ENCODE measurements around the gene ASB1. TPM values are rescaled to one million over a fixed set of nuclear protein-coding genes. Genes with fewer than 3 reads are reported as not detected.

The ASB1 gene
- total RNA-seq, 1 experiment from 2014 or later, result 46.0 TPM

- no peak overlapping the region for H3K4me2 ChIP-seq (ENCODE audit: insufficient read depth, insufficient read length, low read length)
- no peak overlapping the region for H2BK20ac ChIP-seq (ENCODE audit: low read depth, low read length, poor library complexity, severe bottlenecking)
- Mint-ChIP-seq H3K27me3 (ENCODE audit: low read depth) (no peaks in the 10 kb centered on the region; the same call in 1 of the 2 replicates), H3K36me3 (ENCODE audit: insufficient read depth in 1 of 3, low read depth in 3 of 3) (no peaks in the 10 kb centered on the region), H3K9me3 (no peaks in the 10 kb centered on the region), H3K27ac (peak overlapping the region in 2 of 3 experiments; percentile 70 to 86; a peak in 2 of 7 replicates), H3K4me3 (0 out of 5 replicates have a peak overlapping the region, but pooled peaks of 1 of the 2 experiments have one; percentile 64), H3K4me1 (peaks cover 31 to 32% of the 10 kb centered on the region in 2 experiments)
- H2AK5ac ChIP-seq (ENCODE audit: insufficient read length, low read length), result no peak overlapping the region
- no peak for DNase-seq
- no peaks in the 10 kb centered on the region for H3K79me1 ChIP-seq (ENCODE audit: insufficient read depth, low read depth, low read length, poor library complexity, severe bottlenecking)
- H2AFZ ChIP-seq (ENCODE audit: low read length), result no peak overlapping the region
- H3K23me2 ChIP-seq (ENCODE audit: insufficient read length, low read depth, low read length, poor library complexity, severe bottlenecking), result peaks cover 5% of the 10 kb centered on the region
- no peak overlapping the region for H2BK12ac ChIP-seq (ENCODE audit: insufficient read length, low read depth, low read length)
- no CpG with 5 or more reads among the region's 10 CpGs for WGBS (ENCODE audit: extremely low coverage, insufficient read length, low lambda C conversion rate)
- no peak overlapping the region for H3K56ac ChIP-seq (ENCODE audit: insufficient read length, low read depth, low read length)
- H3K18ac ChIP-seq (ENCODE audit: insufficient read length, low read depth, low read length), result no peak overlapping the region
- no peaks in the 10 kb centered on the region for H4K20me1 ChIP-seq (ENCODE audit: control insufficient read depth, insufficient read depth, insufficient read length)
- no peak overlapping the region for H3K27ac ChIP-seq (ENCODE audit: insufficient read length, low read depth, low read length)
- H3K27me3 ChIP-seq (ENCODE audit: insufficient read depth, low read length), result no peaks in the 10 kb centered on the region
- H4K91ac ChIP-seq (ENCODE audit: insufficient read length, low read depth, low read length), result no peak overlapping the region
- no peak overlapping the region for H2BK5ac ChIP-seq (ENCODE audit: insufficient read length, low read length)
- H2BK15ac ChIP-seq (ENCODE audit: low read depth, low read length), result no peak overlapping the region
- no peak overlapping the region for H4K8ac ChIP-seq (replicated peaks; ENCODE audit: insufficient read length, low read depth, low read length)
- H3K23ac ChIP-seq (ENCODE audit: insufficient read length, low read depth, low read length), result no peak overlapping the region
- H4K5ac ChIP-seq (ENCODE audit: insufficient read length, low read depth, low read length), result no peak overlapping the region
- H3K79me2 ChIP-seq (ENCODE audit: insufficient read depth, low read length), result peaks cover under 1% of the 10 kb centered on the region; the same call in 1 of the 2 replicates
- H3K9ac ChIP-seq (ENCODE audit: extremely low read depth, insufficient read length, low read length), result no peak overlapping the region
- H3K4me1 ChIP-seq (ENCODE audit: insufficient read depth, low read length), result no peaks in the 10 kb centered on the region; the same call in 1 of the 2 replicates
- H2BK120ac ChIP-seq (ENCODE audit: low read depth, low read length, poor library complexity, severe bottlenecking), result no peak overlapping the region
- no peak overlapping the region for H3K14ac ChIP-seq (ENCODE audit: insufficient read depth, low read length)
- TF ChIP-seq CTCF (conservative IDR thresholded peaks at IDR 0.05), result no peak
- no peak overlapping the region for H3K4ac ChIP-seq (ENCODE audit: low read depth, low read length)
- H3K9me3 ChIP-seq (ENCODE audit: control insufficient read depth, low read depth, low read length), result no peaks in the 10 kb centered on the region
- H3T11ph ChIP-seq (ENCODE audit: low read length), result no peak overlapping the region
Observed at GRCh38 chr2:238422285-238422684, 4.4 kb upstream of the ASB1 start.
